Keratinocyte (primary cell): ENCODE data around the gene C1orf167. TPM values are rescaled to one million over a fixed set of nuclear protein-coding genes. Genes with fewer than 3 reads are reported as not detected.

Source experiments
- DNase-seq: peaks from one replicate; pipeline ENCODE4 v3.0.0-alpha.2; 2011; ENCODE audit warnings: low read depth, missing footprints, low spot score
- FAIRE-seq: peaks from 2 replicates; lab custom pipeline; 2011; peaks lifted over from hg19 to GRCh38; lab: Jason Lieb, UNC
- H2AFZ ChIP-seq: 2 replicates; pipeline ENCODE4 v1.6.0; 2012; ENCODE audit warnings: low read length, control low read depth, inconsistent platforms; ENCODE audit not compliant: control insufficient read depth
- H3K27ac ChIP-seq: 2 replicates; pipeline ENCODE4 v1.5.1; 2011; ENCODE audit warnings: low read length; ENCODE audit not compliant: control insufficient read depth, insufficient read depth
- H3K27me3 ChIP-seq: 3 replicates; pipeline ENCODE4 v1.6.0; 2011; ENCODE audit warnings: low read length; ENCODE audit not compliant: control insufficient read depth, insufficient read depth; ENCODE audit errors: extremely low read depth
- H3K36me3 ChIP-seq, 2 experiments: 2 replicates in 1 of 2; 3 replicates in 1 of 2; pipeline ENCODE4 v1.5.1; 2011; ENCODE audit warnings: low read length in 2 of 2, mild to moderate bottlenecking in 1 of 2; ENCODE audit not compliant: control insufficient read depth in 2 of 2, insufficient read depth in 2 of 2; ENCODE audit errors: extremely low read depth in 1 of 2
- H3K4me1 ChIP-seq: 3 replicates; pipeline ENCODE4 v1.5.1; 2011; ENCODE audit warnings: low read length; ENCODE audit not compliant: control insufficient read depth, insufficient read depth; ENCODE audit errors: extremely low read depth
- H3K4me2 ChIP-seq: 3 replicates; pipeline ENCODE4 v1.6.0; 2011; ENCODE audit warnings: low read depth, low read length; ENCODE audit not compliant: control insufficient read depth, insufficient read depth; ENCODE audit errors: extremely low read depth
- H3K4me3 ChIP-seq, 3 experiments: fragments of 200-600 bp in 1 of 3; sonication (generic) in 1 of 3; 2 replicates in 2 of 3; 3 replicates in 1 of 3; pipeline ENCODE4 v1.5.1; 2011 to 2016; ENCODE audit warnings: low read length in 3 of 3, mild to moderate bottlenecking in 3 of 3, control low read depth in 2 of 3, inconsistent platforms in 1 of 3, low read depth in 1 of 3, mixed read lengths in 1 of 3, mixed run types in 1 of 3, moderate library complexity in 1 of 3; ENCODE audit not compliant: control insufficient read depth in 2 of 3, insufficient read depth in 2 of 3; ENCODE audit errors: extremely low read depth in 1 of 3
- H3K79me2 ChIP-seq: 2 replicates; pipeline ENCODE4 v1.6.0; 2012; ENCODE audit warnings: low read length; ENCODE audit not compliant: control insufficient read depth, insufficient read depth
- H3K9ac ChIP-seq: 3 replicates; pipeline ENCODE4 v1.6.0; 2011; ENCODE audit warnings: low read length; ENCODE audit not compliant: control insufficient read depth, insufficient read depth; ENCODE audit errors: extremely low read depth
- H3K9me1 ChIP-seq: 3 replicates; pipeline ENCODE4 v1.6.0; 2011; ENCODE audit warnings: low read length; ENCODE audit not compliant: control insufficient read depth, insufficient read depth; ENCODE audit errors: extremely low read depth
- H3K9me3 ChIP-seq: 2 replicates; pipeline ENCODE4 v1.5.1; 2012; ENCODE audit warnings: low read depth, low read length; ENCODE audit not compliant: control insufficient read depth
- H4K20me1 ChIP-seq: 3 replicates; pipeline ENCODE4 v1.6.0; 2011; ENCODE audit warnings: low read length; ENCODE audit not compliant: control insufficient read depth, insufficient read depth; ENCODE audit errors: extremely low read depth
- EZH2 ChIP-seq: IDR thresholded peaks from one replicate; pipeline ENCODE4 v1.6.1; 2012; ENCODE audit warnings: inconsistent platforms, mild to moderate bottlenecking, low read length, moderate library complexity
- dilution Hi-C: fragments of 300-500 bp; cut with MboI; formaldehyde crosslinking; loops from one replicate; pipeline ENCODE4 v1.7.0; 2020; ENCODE audit warnings: low sequenced_read_pairs; ENCODE audit not compliant: extremely low pct_ligation_motif_present
- polyA plus RNA-seq, 5 experiments: library from polyadenylated mRNA; depleted of rRNA in 3 of 5; stranded (reverse) in 3 of 5; stranded (forward) in 1 of 5; unstranded in 1 of 5; fragments of >200 nt; gene quantifications; 1 replicate in 1 of 5; 2 replicates in 3 of 5; 3 replicates in 1 of 5; pipeline versions ENCODE4 v1.2.1 to v1.2.3, GENCODE V29; 2011 to 2012; ENCODE audit warnings: missing spikeins in 2 of 5, low read depth in 1 of 5, low replicate concordance in 1 of 5
- TF ChIP-seq, protein P1 (sequence below), 3 experiments: IDR thresholded peaks in 1 of 3; conservative IDR thresholded peaks in 1 of 3; optimal IDR thresholded peaks in 1 of 3; 2 replicates in 2 of 3; 3 replicates in 1 of 3; pipeline versions ENCODE3 to v1.5.1; 2011; ENCODE audit warnings: low read length in 3 of 3, mild to moderate bottlenecking in 3 of 3, moderate library complexity in 2 of 3, control low read depth in 1 of 3, inconsistent platforms in 1 of 3; ENCODE audit not compliant: insufficient read depth in 2 of 3; ENCODE audit errors: extremely low read depth in 1 of 3

Gene C1orf167
- polyA plus RNA-seq, 1 donor (not counting 4 experiments of a cell fraction or from before 2014, with no cell fraction given): not detected

GRCh38 chr1:11727119-11727518 lies 34.9 kb upstream of the C1orf167 start:
- no peak for FAIRE-seq
- peaks cover 11% of the 10 kb centered on the region for H3K4me1 ChIP-seq
- H2AFZ ChIP-seq: no peak overlapping the region
- DNase-seq: no peak
- no peaks in the 10 kb centered on the region for H3K79me2 ChIP-seq
- no peak overlapping the region for H3K4me2 ChIP-seq
- TF ChIP-seq EZH2: no peak
- TF ChIP-seq, protein P1, sequence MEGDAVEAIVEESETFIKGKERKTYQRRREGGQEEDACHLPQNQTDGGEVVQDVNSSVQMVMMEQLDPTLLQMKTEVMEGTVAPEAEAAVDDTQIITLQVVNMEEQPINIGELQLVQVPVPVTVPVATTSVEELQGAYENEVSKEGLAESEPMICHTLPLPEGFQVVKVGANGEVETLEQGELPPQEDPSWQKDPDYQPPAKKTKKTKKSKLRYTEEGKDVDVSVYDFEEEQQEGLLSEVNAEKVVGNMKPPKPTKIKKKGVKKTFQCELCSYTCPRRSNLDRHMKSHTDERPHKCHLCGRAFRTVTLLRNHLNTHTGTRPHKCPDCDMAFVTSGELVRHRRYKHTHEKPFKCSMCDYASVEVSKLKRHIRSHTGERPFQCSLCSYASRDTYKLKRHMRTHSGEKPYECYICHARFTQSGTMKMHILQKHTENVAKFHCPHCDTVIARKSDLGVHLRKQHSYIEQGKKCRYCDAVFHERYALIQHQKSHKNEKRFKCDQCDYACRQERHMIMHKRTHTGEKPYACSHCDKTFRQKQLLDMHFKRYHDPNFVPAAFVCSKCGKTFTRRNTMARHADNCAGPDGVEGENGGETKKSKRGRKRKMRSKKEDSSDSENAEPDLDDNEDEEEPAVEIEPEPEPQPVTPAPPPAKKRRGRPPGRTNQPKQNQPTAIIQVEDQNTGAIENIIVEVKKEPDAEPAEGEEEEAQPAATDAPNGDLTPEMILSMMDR (optimal IDR thresholded peaks at IDR 0.05 in 1 of 3, IDR thresholded peaks at IDR 0.05 in 1 of 3, conservative IDR thresholded peaks at IDR 0.05 in 1 of 3; ENCODE audit: extremely low read depth in 1 of 3, insufficient read depth in 2 of 3, low read length in 3 of 3): no peak
- H3K9me3 ChIP-seq: no peaks in the 10 kb centered on the region
- dilution Hi-C loops: no loop called here
- no peak overlapping the region for H3K4me3 ChIP-seq
- H3K9ac ChIP-seq: no peak overlapping the region
- H3K27ac ChIP-seq: no peak overlapping the region
- no peaks in the 10 kb centered on the region for H3K36me3 ChIP-seq
- H3K9me1 ChIP-seq: no peaks in the 10 kb centered on the region
- peaks cover 4% of the 10 kb centered on the region for H3K27me3 ChIP-seq
- H4K20me1 ChIP-seq: no peaks in the 10 kb centered on the region

GRCh38 chr1:11728126-11728806 lies 33.7 kb upstream of the C1orf167 start:
- dilution Hi-C loops: no loop called here
- Histone ChIP-seq H3K36me3 (no peaks in the 10 kb centered on the region), H3K9ac (no peak overlapping the region), H3K79me2 (no peaks in the 10 kb centered on the region), H3K9me1 (no peaks in the 10 kb centered on the region), H4K20me1 (no peaks in the 10 kb centered on the region), H2AFZ (no peak overlapping the region), H3K27ac (no peak overlapping the region), H3K27me3 (peaks cover under 1% of the 10 kb centered on the region), H3K4me3 (no peak overlapping the region), H3K9me3 (no peaks in the 10 kb centered on the region), H3K4me1 (peaks cover 19% of the 10 kb centered on the region), H3K4me2 (no peak overlapping the region)
- DNase-seq: no peak
- no peak for TF ChIP-seq EZH2
- TF ChIP-seq, protein P1 (optimal IDR thresholded peaks at IDR 0.05 in 1 of 3, IDR thresholded peaks at IDR 0.05 in 1 of 3, conservative IDR thresholded peaks at IDR 0.05 in 1 of 3; ENCODE audit: extremely low read depth in 1 of 3, insufficient read depth in 2 of 3, low read length in 3 of 3): no peak
- FAIRE-seq: no peak
